Measurements from ENCODE around the gene S100A8. TPM values are rescaled to one million over a fixed set of nuclear protein-coding genes. Genes with fewer than 3 reads are reported as not detected.

Gene S100A8
- total RNA-seq, 1 donor from 2014 or later: not detected

DNA sequence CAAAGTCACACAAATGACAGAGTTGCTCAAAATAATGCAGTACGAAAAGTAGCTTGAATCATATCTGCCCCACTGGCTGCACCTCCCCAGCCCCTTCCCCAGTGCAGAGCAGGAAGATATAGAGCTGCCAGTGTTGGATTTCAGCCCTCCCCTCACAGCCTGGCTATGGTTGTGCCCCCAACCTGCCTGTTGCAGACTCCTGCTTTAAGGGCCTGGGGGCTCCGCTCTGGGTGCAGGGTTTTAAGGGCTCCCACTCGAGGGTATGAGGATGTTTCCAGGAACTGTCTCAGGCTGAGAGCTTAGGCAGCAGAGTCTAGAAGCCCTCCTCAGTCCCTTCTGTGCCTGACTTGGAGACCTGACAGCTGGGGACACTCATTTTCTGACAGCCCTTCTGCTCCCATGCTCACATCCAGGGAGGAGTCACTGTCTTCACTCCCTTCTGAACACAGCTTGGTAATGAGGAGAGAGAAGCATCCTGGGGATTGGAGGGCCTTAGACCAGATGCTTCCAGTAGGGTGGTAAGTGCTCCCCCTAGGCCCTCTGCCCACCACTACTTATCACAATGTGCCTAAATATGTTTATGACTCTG, 28.6 kb downstream of the S100A8 start:
- H3K27ac Mint-ChIP-seq (ENCODE audit: unreplicated experiment): peak overlapping the region; percentile 87
- peaks cover 12% of the 10 kb centered on the region for H3K9me3 Mint-ChIP-seq (ENCODE audit: unreplicated experiment)
- peak overlapping the region; percentile 64 for H3K4me3 Mint-ChIP-seq (ENCODE audit: unreplicated experiment)
- TF ChIP-seq, protein P1, sequence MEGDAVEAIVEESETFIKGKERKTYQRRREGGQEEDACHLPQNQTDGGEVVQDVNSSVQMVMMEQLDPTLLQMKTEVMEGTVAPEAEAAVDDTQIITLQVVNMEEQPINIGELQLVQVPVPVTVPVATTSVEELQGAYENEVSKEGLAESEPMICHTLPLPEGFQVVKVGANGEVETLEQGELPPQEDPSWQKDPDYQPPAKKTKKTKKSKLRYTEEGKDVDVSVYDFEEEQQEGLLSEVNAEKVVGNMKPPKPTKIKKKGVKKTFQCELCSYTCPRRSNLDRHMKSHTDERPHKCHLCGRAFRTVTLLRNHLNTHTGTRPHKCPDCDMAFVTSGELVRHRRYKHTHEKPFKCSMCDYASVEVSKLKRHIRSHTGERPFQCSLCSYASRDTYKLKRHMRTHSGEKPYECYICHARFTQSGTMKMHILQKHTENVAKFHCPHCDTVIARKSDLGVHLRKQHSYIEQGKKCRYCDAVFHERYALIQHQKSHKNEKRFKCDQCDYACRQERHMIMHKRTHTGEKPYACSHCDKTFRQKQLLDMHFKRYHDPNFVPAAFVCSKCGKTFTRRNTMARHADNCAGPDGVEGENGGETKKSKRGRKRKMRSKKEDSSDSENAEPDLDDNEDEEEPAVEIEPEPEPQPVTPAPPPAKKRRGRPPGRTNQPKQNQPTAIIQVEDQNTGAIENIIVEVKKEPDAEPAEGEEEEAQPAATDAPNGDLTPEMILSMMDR (IDR thresholded peaks at IDR 0.05; ENCODE audit: partially characterized antibody, unreplicated experiment): no peak
- DNase-seq: peak; percentile 49
- peaks cover 32% of the 10 kb centered on the region for H3K4me1 Mint-ChIP-seq (ENCODE audit: low read depth, unreplicated experiment)
- peaks cover 4% of the 10 kb centered on the region for H3K36me3 Mint-ChIP-seq (ENCODE audit: unreplicated experiment)
- peaks cover 17% of the 10 kb centered on the region for H3K27me3 Mint-ChIP-seq (ENCODE audit: unreplicated experiment)

DNA sequence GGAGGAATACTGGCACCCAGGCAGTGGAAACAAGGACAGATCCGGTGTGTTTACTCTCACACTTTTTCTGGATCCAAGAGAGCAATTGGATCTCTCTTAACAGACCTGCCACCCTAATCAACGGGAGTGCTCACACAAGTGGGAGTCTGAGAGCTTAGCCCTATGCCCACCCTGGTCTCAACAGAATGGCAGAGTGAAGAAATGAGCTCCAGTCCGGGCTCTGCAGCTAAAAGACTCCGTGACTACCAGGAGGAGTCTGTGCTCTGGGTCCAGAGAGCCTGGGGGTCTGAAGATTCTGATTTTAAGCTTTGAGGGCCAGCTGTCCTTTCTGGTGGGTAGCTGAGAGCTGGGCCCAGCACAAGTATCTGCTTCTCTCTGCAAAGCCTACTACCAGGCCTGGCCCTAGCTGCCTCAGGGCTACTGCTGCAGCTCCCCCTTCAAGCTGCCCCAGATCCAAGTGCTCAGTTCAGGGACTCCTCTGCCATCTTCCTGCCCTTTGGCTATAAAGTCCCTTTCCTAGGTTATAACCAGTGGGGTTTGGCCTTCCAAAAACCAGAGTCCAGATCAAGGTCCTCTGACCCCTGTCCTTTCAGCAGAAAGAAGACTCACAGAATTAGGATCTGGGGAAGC, 29.3 kb downstream of the S100A8 start:
- Mint-ChIP-seq H3K27me3 (ENCODE audit: unreplicated experiment) (peaks cover 17% of the 10 kb centered on the region), H3K4me1 (ENCODE audit: low read depth, unreplicated experiment) (peaks cover 32% of the 10 kb centered on the region), H3K27ac (ENCODE audit: unreplicated experiment) (peak overlapping the region; percentile 87), H3K9me3 (ENCODE audit: unreplicated experiment) (peaks cover 12% of the 10 kb centered on the region), H3K4me3 (ENCODE audit: unreplicated experiment) (peak overlapping the region; percentile 42), H3K36me3 (ENCODE audit: unreplicated experiment) (peaks cover 4% of the 10 kb centered on the region)
- no peak for DNase-seq
- TF ChIP-seq, protein P1 (IDR thresholded peaks at IDR 0.05; ENCODE audit: partially characterized antibody, unreplicated experiment): no peak

DNA sequence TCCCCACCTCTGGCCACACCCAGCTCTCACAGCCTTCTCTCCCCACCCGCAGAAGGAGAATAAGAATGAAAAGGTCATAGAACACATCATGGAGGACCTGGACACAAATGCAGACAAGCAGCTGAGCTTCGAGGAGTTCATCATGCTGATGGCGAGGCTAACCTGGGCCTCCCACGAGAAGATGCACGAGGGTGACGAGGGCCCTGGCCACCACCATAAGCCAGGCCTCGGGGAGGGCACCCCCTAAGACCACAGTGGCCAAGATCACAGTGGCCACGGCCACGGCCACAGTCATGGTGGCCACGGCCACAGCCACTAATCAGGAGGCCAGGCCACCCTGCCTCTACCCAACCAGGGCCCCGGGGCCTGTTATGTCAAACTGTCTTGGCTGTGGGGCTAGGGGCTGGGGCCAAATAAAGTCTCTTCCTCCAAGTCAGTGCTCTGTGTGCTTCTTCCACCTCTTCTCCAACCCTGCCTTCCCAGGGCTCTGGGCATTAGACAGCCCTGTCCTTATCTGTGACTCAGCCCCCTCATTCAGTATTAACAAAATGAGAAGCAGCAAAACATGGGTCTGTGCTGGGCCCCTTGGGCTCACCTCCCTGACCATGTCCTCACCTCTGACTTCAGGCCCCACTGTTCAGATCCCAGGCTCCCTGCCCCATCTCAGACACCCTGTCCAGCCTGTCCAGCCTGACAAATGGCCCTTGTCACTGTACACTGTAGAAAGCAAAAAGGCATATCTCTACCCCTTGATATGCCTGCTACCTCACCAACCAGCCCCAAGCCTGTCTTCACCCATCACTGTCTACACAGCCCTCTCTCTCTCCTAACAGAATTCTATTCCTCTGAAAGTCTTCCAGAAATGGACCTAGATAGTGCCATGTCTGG, 30.0 kb downstream of the S100A8 start:
- TF ChIP-seq, protein P1 (IDR thresholded peaks at IDR 0.05; ENCODE audit: partially characterized antibody, unreplicated experiment): no peak
- Mint-ChIP-seq H3K4me1 (ENCODE audit: low read depth, unreplicated experiment) (peaks cover 32% of the 10 kb centered on the region), H3K36me3 (ENCODE audit: unreplicated experiment) (no peaks in the 10 kb centered on the region), H3K4me3 (ENCODE audit: unreplicated experiment) (no peak overlapping the region), H3K9me3 (ENCODE audit: unreplicated experiment) (peaks cover 12% of the 10 kb centered on the region), H3K27ac (ENCODE audit: unreplicated experiment) (no peak overlapping the region), H3K27me3 (ENCODE audit: unreplicated experiment) (peaks cover 17% of the 10 kb centered on the region)
- DNase-seq: no peak

DNA sequence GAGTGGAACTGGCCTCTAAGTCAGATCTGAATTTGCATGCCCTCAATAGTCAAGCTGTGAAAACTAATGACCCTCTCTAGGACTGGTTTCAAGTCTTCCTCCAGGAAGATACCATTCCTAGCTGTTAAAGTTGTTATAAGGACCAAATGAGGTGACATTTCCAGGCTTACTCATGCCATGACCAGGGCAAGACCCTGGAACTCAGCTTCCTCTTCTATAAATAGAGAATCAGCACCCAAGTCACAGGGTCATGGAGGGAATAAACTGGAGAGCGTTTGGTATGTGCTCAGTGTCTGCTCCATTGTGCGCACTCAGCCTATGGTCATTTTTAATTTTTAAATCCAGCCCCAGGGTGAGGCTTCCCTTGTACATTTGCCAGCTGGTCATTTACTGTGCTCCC, 30.7 kb downstream of the S100A8 start:
- Mint-ChIP-seq H3K4me3 (ENCODE audit: unreplicated experiment) (no peak overlapping the region), H3K4me1 (ENCODE audit: low read depth, unreplicated experiment) (peaks cover 29% of the 10 kb centered on the region), H3K36me3 (ENCODE audit: unreplicated experiment) (no peaks in the 10 kb centered on the region), H3K27ac (ENCODE audit: unreplicated experiment) (no peak overlapping the region), H3K9me3 (ENCODE audit: unreplicated experiment) (peaks cover 12% of the 10 kb centered on the region), H3K27me3 (ENCODE audit: unreplicated experiment) (peaks cover 17% of the 10 kb centered on the region)
- TF ChIP-seq, protein P1 (IDR thresholded peaks at IDR 0.05; ENCODE audit: partially characterized antibody, unreplicated experiment): no peak
- DNase-seq: no peak
